Body of pancreas (tissue), 4 donors: ENCODE measurements around the gene KCNC1.

ENCODE experiments used
- POLR2A ChIP-seq, 3 donors: fragments of 450-650 bp; IDR thresholded peaks; one replicate each; pipeline ENCODE4 v1.6.1; 2016; ENCODE audit warnings: antibody characterized with exemption in 3 of 3, mild to moderate bottlenecking in 2 of 3
- TF ChIP-seq, protein P1 (sequence below), 7 experiments: fragments of 450-650 bp in 4 of 7; fragments of 200-600 bp in 3 of 7; sonication (generic) in 3 of 7; IDR thresholded peaks; one replicate each; pipeline ENCODE4 v1.5.1; 2016 to 2019; ENCODE audit warnings: antibody characterized with exemption in 7 of 7

DNA sequence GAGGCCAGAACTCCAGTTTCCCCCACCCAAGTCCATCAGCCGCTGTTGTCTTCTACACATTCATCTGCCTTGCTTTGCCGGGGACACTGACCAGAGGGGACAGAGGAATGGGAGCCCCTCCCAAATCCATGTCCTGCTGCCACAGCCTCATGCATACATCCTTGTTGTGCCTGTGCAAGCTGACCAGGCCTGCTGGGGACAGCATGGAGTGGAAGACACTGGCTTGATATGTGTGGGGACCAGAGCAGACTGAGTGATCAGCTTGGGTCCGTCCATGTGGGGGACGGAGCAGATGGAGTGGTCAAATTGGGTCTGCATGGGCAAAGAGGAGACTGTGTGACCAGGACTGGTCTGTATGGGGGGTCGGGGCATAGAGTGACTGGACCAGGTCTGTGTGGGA, 43.8 kb downstream of the KCNC1 start:
- TF ChIP-seq, protein P1, sequence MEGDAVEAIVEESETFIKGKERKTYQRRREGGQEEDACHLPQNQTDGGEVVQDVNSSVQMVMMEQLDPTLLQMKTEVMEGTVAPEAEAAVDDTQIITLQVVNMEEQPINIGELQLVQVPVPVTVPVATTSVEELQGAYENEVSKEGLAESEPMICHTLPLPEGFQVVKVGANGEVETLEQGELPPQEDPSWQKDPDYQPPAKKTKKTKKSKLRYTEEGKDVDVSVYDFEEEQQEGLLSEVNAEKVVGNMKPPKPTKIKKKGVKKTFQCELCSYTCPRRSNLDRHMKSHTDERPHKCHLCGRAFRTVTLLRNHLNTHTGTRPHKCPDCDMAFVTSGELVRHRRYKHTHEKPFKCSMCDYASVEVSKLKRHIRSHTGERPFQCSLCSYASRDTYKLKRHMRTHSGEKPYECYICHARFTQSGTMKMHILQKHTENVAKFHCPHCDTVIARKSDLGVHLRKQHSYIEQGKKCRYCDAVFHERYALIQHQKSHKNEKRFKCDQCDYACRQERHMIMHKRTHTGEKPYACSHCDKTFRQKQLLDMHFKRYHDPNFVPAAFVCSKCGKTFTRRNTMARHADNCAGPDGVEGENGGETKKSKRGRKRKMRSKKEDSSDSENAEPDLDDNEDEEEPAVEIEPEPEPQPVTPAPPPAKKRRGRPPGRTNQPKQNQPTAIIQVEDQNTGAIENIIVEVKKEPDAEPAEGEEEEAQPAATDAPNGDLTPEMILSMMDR (IDR thresholded peaks at IDR 0.05) = no peak
- no peak for TF ChIP-seq POLR2A (IDR thresholded peaks at IDR 0.05)
